Breast epithelium (tissue), 4 donors: ENCODE measurements around the gene MAP6D1. TPM values are rescaled to one million over a fixed set of nuclear protein-coding genes. Genes with fewer than 3 reads are reported as not detected.

Experiments used
- DNase-seq, 2 donors: peaks; one replicate each; pipeline ENCODE4 v3.0.0-alpha.2; 2019; ENCODE audit warnings: low spot score in 2 of 2
- H3K27ac ChIP-seq, 2 donors: fragments of 200-600 bp; sonication (generic) in 1 of 2; one replicate each; pipeline ENCODE4 v1.5.1; 2016 to 2019; ENCODE audit warnings: mild to moderate bottlenecking in 1 of 2
- H3K27me3 ChIP-seq, 2 donors: fragments of 200-600 bp; sonication (generic) in 1 of 2; one replicate each; pipeline versions ENCODE4 v1.5.1 to v1.6.0; 2017 to 2019; ENCODE audit warnings: control low read depth in 1 of 2, mild to moderate bottlenecking in 1 of 2
- H3K36me3 ChIP-seq: fragments of 200-600 bp; one replicate; pipeline ENCODE4 v1.5.1; 2019
- H3K4me1 ChIP-seq, 2 donors: fragments of 200-600 bp; sonication (generic); one replicate each; pipeline ENCODE4 v1.5.1; 2016 to 2019; ENCODE audit warnings: control low read depth in 1 of 2
- H3K4me3 ChIP-seq, 3 donors: fragments of 200-600 bp; sonication (generic); 1 replicate in 2 of 3; 2 replicates in 1 of 3; pipeline ENCODE4 v1.5.1; 2016 to 2019; ENCODE audit warnings: mild to moderate bottlenecking in 3 of 3, moderate library complexity in 2 of 3
- H3K9me3 ChIP-seq, 2 donors: fragments of 200-600 bp; sonication (generic) in 1 of 2; one replicate each; pipeline ENCODE4 v1.5.1; 2016 to 2019; ENCODE audit warnings: control low read depth in 1 of 2
- POLR2A ChIP-seq: fragments of 450-650 bp; IDR thresholded peaks from one replicate; pipeline ENCODE4 v1.6.1; 2016; ENCODE audit warnings: antibody characterized with exemption, mild to moderate bottlenecking, moderate library complexity
- POLR2AphosphoS5 ChIP-seq, 3 donors: sonication (generic); formaldehyde crosslinking; IDR thresholded peaks; one replicate each; pipeline ENCODE4 v1.6.1; 2017; ENCODE audit warnings: antibody characterized with exemption in 3 of 3
- intact Hi-C: fragments of 100-400 bp; cut with DNase I; formaldehyde crosslinking; loops from one replicate; pipeline ENCODE4 v1.15.1; 2023; ENCODE audit warnings: low total_unique reads
- total RNA-seq, 3 donors: library from RNA; depleted of rRNA; stranded (reverse); fragments of >200 nt; gene quantifications; one replicate each; pipeline ENCODE4 v1.1.0, GENCODE V29; 2016
- TF ChIP-seq, protein P1 (sequence below), 3 donors: fragments of 450-650 bp; IDR thresholded peaks; one replicate each; pipeline ENCODE4 v1.5.1; 2016 to 2017; ENCODE audit warnings: antibody characterized with exemption in 3 of 3, mild to moderate bottlenecking in 3 of 3, moderate library complexity in 3 of 3

Gene MAP6D1
- total RNA-seq, 3 donors from 2014 or later: 0.33 to 2.1 (median 1.8) TPM

- intact Hi-C loops: no loop called here
- Histone ChIP-seq H3K4me1 (peaks cover 0 to 5% of the 10 kb centered on the region in 2 donors), H3K4me3 (no peak overlapping the region), H3K27ac (peak overlapping the region in 1 of 2 donors; percentile 64), H3K36me3 (peaks cover 4% of the 10 kb centered on the region), H3K9me3 (no peaks in the 10 kb centered on the region), H3K27me3 (no peaks in the 10 kb centered on the region)
- DNase-seq: no peak
- TF ChIP-seq POLR2AphosphoS5 (IDR thresholded peaks at IDR 0.05): no peak
- TF ChIP-seq, protein P1, sequence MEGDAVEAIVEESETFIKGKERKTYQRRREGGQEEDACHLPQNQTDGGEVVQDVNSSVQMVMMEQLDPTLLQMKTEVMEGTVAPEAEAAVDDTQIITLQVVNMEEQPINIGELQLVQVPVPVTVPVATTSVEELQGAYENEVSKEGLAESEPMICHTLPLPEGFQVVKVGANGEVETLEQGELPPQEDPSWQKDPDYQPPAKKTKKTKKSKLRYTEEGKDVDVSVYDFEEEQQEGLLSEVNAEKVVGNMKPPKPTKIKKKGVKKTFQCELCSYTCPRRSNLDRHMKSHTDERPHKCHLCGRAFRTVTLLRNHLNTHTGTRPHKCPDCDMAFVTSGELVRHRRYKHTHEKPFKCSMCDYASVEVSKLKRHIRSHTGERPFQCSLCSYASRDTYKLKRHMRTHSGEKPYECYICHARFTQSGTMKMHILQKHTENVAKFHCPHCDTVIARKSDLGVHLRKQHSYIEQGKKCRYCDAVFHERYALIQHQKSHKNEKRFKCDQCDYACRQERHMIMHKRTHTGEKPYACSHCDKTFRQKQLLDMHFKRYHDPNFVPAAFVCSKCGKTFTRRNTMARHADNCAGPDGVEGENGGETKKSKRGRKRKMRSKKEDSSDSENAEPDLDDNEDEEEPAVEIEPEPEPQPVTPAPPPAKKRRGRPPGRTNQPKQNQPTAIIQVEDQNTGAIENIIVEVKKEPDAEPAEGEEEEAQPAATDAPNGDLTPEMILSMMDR (IDR thresholded peaks at IDR 0.05): no peak
- no peak for TF ChIP-seq POLR2A
Measured at GRCh38 chr3:183844606-183845005, 19.2 kb upstream of the MAP6D1 start.

DNA sequence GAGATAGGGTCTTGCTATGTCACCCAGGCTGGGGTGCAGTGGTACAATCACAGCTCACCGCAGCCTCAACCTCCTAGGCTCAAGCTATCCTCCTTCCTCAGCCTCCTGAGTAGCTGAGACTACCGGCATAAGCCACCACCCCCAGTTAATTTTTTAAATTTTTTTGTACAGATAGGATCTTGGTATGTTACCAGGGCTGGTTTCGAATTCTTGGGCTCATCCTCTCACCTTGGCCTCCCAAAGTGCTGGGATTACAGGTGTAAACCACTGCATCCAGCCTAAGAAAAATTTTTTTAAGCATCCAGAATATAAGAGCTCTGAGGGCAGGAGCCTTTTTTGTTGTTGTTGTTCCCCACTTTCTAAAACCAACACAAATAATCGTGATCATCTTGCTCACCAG is 14.4 kb upstream of the MAP6D1 start:
- no peaks in the 10 kb centered on the region for H3K9me3 ChIP-seq
- no peak overlapping the region for H3K27ac ChIP-seq
- no peak overlapping the region for H3K4me3 ChIP-seq
- no peaks in the 10 kb centered on the region for H3K27me3 ChIP-seq
- TF ChIP-seq, protein P1 (IDR thresholded peaks at IDR 0.05): no peak
- intact Hi-C loops: no loop called here
- no peak for DNase-seq
- H3K36me3 ChIP-seq: peaks cover 4% of the 10 kb centered on the region
- no peaks in the 10 kb centered on the region for H3K4me1 ChIP-seq

GRCh38 chr3:183837894-183838293 is 12.5 kb upstream of the MAP6D1 start:
- H3K36me3 ChIP-seq: peaks cover 4% of the 10 kb centered on the region
- intact Hi-C loops: no loop called here

GRCh38 chr3:183837390-183837789 is 12.0 kb upstream of the MAP6D1 start:
- Histone ChIP-seq H3K27me3 (no peaks in the 10 kb centered on the region), H3K27ac (no peak overlapping the region), H3K36me3 (peaks cover 4% of the 10 kb centered on the region), H3K4me1 (no peaks in the 10 kb centered on the region), H3K4me3 (no peak overlapping the region), H3K9me3 (no peaks in the 10 kb centered on the region)
- DNase-seq: no peak
- intact Hi-C loops: no loop called here
- TF ChIP-seq POLR2AphosphoS5 (IDR thresholded peaks at IDR 0.05): no peak
- no peak for TF ChIP-seq POLR2A
- TF ChIP-seq, protein P1 (IDR thresholded peaks at IDR 0.05): no peak

More at GRCh38 chr3:183837894-183838293, 12.5 kb upstream of the MAP6D1 start:
- H3K4me3 ChIP-seq: no peak overlapping the region
- no peak for TF ChIP-seq POLR2AphosphoS5 (IDR thresholded peaks at IDR 0.05)
- no peak for TF ChIP-seq POLR2A
- TF ChIP-seq, protein P1 (IDR thresholded peaks at IDR 0.05): no peak
- no peaks in the 10 kb centered on the region for H3K4me1 ChIP-seq
- no peak overlapping the region for H3K27ac ChIP-seq
- no peak for DNase-seq
- no peaks in the 10 kb centered on the region for H3K27me3 ChIP-seq
- H3K9me3 ChIP-seq: no peaks in the 10 kb centered on the region

GRCh38 chr3:183833516-183833915 is 8.1 kb upstream of the MAP6D1 start:
- TF ChIP-seq POLR2A: no peak
- no peak for TF ChIP-seq POLR2AphosphoS5 (IDR thresholded peaks at IDR 0.05)
- TF ChIP-seq, protein P1 (IDR thresholded peaks at IDR 0.05): no peak
- Histone ChIP-seq H3K4me1 (no peaks in the 10 kb centered on the region), H3K9me3 (no peaks in the 10 kb centered on the region), H3K4me3 (no peak overlapping the region), H3K36me3 (no peaks in the 10 kb centered on the region), H3K27ac (no peak overlapping the region), H3K27me3 (no peaks in the 10 kb centered on the region)
- no peak for DNase-seq
- intact Hi-C loops: no loop called here
